RWPE1 (cell line): ENCODE measurements around the gene PTPN23.

Experiments
- CTCF ChIA-PET: fragments of 350-600 bp; sonication (Branson Sonifier 250); formaldehyde crosslinking; extraction: SDS; loops from one replicate; lab custom pipeline; 2021; lab: Yijun Ruan, JAX
- POLR2A ChIA-PET: fragments of 400-600 bp; formaldehyde crosslinking; extraction: SDS; loops from one replicate; lab custom pipeline; 2020; ENCODE audit warnings: antibody characterized with exemption; ENCODE audit not compliant: low non-redundant PET; lab: Yijun Ruan, JAX
- DNase-seq: peaks from one replicate; pipeline ENCODE4 v3.0.0; 2012; ENCODE audit warnings: low spot score
- H3K27ac ChIP-seq: fragments of 450-650 bp; 2 replicates; pipeline ENCODE4 v1.5.1; 2017
- CTCF ChIP-seq: fragments of 450-650 bp; conservative IDR thresholded peaks from 2 replicates; pipeline ENCODE4 v1.5.1; 2017; ENCODE audit warnings: low read depth, mild to moderate bottlenecking

Gene PTPN23

GRCh38 chr3:47394140-47394870, 13.5 kb downstream of the PTPN23 start:
- no peak overlapping the region for H3K27ac ChIP-seq
- CTCF ChIA-PET, result no interaction called here
- POLR2A ChIA-PET, result no interaction called here
- DNase-seq, result no peak
- TF ChIP-seq CTCF, result no peak

- H3K27ac ChIP-seq, result 0 out of 2 replicates have a peak overlapping the region, but pooled peaks have one; percentile 6
- ChIA-PET CTCF (no interaction called here), POLR2A (interaction anchor here (0.6 kb wide), 1 partner anchor 13 kb away, joined by 3 read pairs; no protein-coding TSS in a partner anchor)
- no peak for TF ChIP-seq CTCF
- no peak for DNase-seq
Observed at GRCh38 chr3:47394881-47395280, 14.1 kb downstream of the PTPN23 start.

GRCh38 chr3:47398228-47398627, 17.4 kb downstream of the PTPN23 start:
- TF ChIP-seq CTCF, result no peak
- no peak overlapping the region for H3K27ac ChIP-seq
- ChIA-PET POLR2A (no interaction called here), CTCF (no interaction called here)
- DNase-seq, result no peak

GRCh38 chr3:47399016-47399415, 18.2 kb downstream of the PTPN23 start:
- POLR2A ChIA-PET, result no interaction called here
- no peak for DNase-seq
- no peak overlapping the region for H3K27ac ChIP-seq
- CTCF ChIA-PET, result interaction anchor here (0.7 kb wide), 1 partner anchor 168 kb away, joined by 5 read pairs; no protein-coding TSS in a partner anchor
- TF ChIP-seq CTCF, result no peak

- DNase-seq, result no peak
- ChIA-PET CTCF (interaction anchor here (0.6 kb wide), 1 partner anchor 28 kb away, joined by 3 read pairs; no protein-coding TSS in a partner anchor), POLR2A (no interaction called here)
- no peak for TF ChIP-seq CTCF
- H3K27ac ChIP-seq, result peak overlapping the region; percentile 18; the same call in 1 of the 2 replicates
Observed at GRCh38 chr3:47399531-47400270, 18.9 kb downstream of the PTPN23 start.

- ChIA-PET POLR2A (no interaction called here), CTCF (interaction anchor here (0.7 kb wide), 1 partner anchor 682 kb away, joined by 3 read pairs; no protein-coding TSS in a partner anchor)
- peak overlapping the region; percentile 82 for H3K27ac ChIP-seq
- no peak for DNase-seq
- TF ChIP-seq CTCF, result no peak
Observed at GRCh38 chr3:47404431-47404876, 23.6 kb downstream of the PTPN23 start.
